Motor neuron (in vitro differentiated cells): Measurements from ENCODE around the gene LCTL. TPM values are rescaled to one million over a fixed set of nuclear protein-coding genes. Genes with fewer than 3 reads are reported as not detected.

ENCODE experiments used
- ATAC-seq, 8 experiments: fragments of 200-7000 bp; cut with Tn5 transposase; replicated peaks in 6 of 8; 2 replicates each; pipeline ENCODE4 v1.8.0; 2021; ENCODE audit warnings: mild to moderate bottlenecking in 8 of 8, moderate library complexity in 8 of 8
- H3K27ac ChIP-seq, 2 donors: fragments of 250-450 bp; sonication (Bioruptor Pico); 2 replicates each; pipeline ENCODE4 v1.9.0; 2021; ENCODE audit warnings: antibody characterized with exemption in 2 of 2, mild to moderate bottlenecking in 2 of 2, moderate library complexity in 1 of 2
- H3K4me1 ChIP-seq, 2 donors: fragments of 250-450 bp; sonication (Bioruptor Pico); replicated peaks in 1 of 2; 2 replicates each; pipeline ENCODE4 v1.6.1; 2021; ENCODE audit warnings: antibody characterized with exemption in 2 of 2, mild to moderate bottlenecking in 2 of 2, moderate library complexity in 1 of 2
- H3K4me3 ChIP-seq, 5 donors: fragments of 250-450 bp; sonication (Bioruptor Pico); 2 replicates each; pipeline ENCODE4 v1.9.0; 2021; ENCODE audit warnings: antibody characterized with exemption in 5 of 5, mild to moderate bottlenecking in 5 of 5, moderate library complexity in 4 of 5
- WGBS, 10 experiments: fragments of 450-650 bp; shearing (Covaris generic); methylation state at CpG; one replicate each; pipeline ENCODE4 v1.0.0; 2022; 5-methylcytosine and 5-hydroxymethylcytosine counted together
- in situ Hi-C, 9 experiments: fragments of 400-800 bp; cut with MboI; loops; one replicate each; pipeline ENCODE4 v1.15.0; 2021; ENCODE audit warnings: low sequenced_read_pairs in 9 of 9, low pct_unique_long_range_greater_than_20kb in 2 of 9; ENCODE audit not compliant: unreplicated experiment in 9 of 9
- total RNA-seq, 8 experiments: library from RNA; unstranded; fragments of 300-600 nt; gene quantifications; 2 replicates each; pipeline versions ENCODE4 v1.2.3 to v1.2.4, GENCODE V29; 2022

LCTL gene
- total RNA-seq, 8 experiments from 2014 or later: 0.09 to 1.5 (median 0.67) TPM

DNA sequence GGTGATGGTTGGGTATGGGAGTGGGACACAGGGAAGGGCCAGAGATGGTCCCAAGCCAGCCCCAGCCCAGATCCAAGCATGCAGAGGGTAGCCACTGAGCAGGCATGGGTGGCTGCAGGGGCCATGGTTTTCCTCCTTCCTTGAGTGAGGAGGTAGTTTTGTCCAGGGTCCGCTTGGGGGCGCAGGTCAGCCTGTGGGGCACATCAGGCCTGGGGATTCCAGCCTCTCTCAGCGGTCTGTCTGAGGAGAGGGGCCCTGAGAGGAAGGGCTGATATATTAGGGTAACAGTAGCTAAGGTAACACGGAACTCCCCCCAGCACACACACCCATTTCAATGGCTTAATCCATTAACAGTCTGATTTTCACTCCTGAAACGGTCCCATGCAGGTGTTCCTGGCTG, 22.7 kb upstream of the LCTL start:
- in situ Hi-C loops: no loop called here
- WGBS, 10 experiments: 67 to 100% (median 93%) methylated on average over 1 to 4 of the region's 5 CpGs; no CpG with 5 or more reads in 5 of the 10 experiments
- ATAC-seq: no peak
- Histone ChIP-seq H3K4me1 (no peaks in the 10 kb centered on the region), H3K4me3 (no peak overlapping the region), H3K27ac (no peak overlapping the region)

GRCh38 chr15:66587749-66588148, 22.0 kb upstream of the LCTL start:
- ATAC-seq: no peak
- WGBS, 10 experiments: 22 to 89% (median 46%) methylated on average over 1 to 5 of the region's 5 CpGs; no CpG with 5 or more reads in 4 of the 10 experiments
- in situ Hi-C loops: no loop called here
- Histone ChIP-seq H3K4me3 (no peak overlapping the region), H3K4me1 (no peaks in the 10 kb centered on the region), H3K27ac (no peak overlapping the region)

GRCh38 chr15:66587020-66587419, 21.2 kb upstream of the LCTL start:
- in situ Hi-C loops: no loop called here
- Histone ChIP-seq H3K4me3 (no peak overlapping the region), H3K4me1 (no peaks in the 10 kb centered on the region), H3K27ac (no peak overlapping the region)
- ATAC-seq: no peak

GRCh38 chr15:66586155-66586976, 20.6 kb upstream of the LCTL start:
- H3K4me1 ChIP-seq: no peaks in the 10 kb centered on the region
- in situ Hi-C loops: no loop called here
- no peak overlapping the region for H3K4me3 ChIP-seq
- H3K27ac ChIP-seq: no peak overlapping the region
- 13 to 86% (median 44%) methylated on average over 3 to 8 of the region's 17 CpGs; no CpG with 5 or more reads in 4 of the 10 experiments for WGBS, 10 experiments
- ATAC-seq: peak in 3 of 8 experiments; percentile 25 to 39 (median 35)

DNA sequence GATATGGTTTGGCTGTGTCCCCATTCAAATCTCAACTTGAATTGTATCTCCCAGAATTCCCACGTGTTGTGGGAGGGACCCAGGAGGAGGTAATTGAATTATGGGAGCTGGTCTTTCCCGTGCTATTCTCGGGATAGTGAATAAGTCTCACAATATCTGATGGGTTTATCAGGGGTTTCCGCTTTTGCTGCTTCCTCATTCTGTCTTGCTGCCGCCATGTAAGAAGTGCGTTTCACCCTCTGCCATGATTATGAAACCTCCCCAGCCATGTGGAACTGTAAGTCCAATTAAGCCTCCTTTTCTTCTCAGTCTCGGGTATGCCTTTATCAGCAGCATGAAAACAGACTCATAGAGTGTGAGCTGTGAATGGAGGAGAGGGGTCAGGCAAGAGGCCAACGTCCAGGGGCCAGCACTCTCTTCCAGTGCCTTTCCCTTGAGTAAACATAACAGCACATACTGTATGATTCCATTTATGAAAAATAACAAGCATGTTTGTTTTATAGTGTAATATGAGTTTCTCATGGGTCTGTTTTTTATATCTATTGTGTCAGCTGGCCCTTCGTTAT, 16.3 kb upstream of the LCTL start:
- no peak for ATAC-seq
- in situ Hi-C loops: no loop called here
- no peaks in the 10 kb centered on the region for H3K4me1 ChIP-seq
- no peak overlapping the region for H3K4me3 ChIP-seq
- WGBS, 10 experiments: 48 to 100% (median 78%) methylated on average over 1 to 6 of the region's 9 CpGs; no CpG with 5 or more reads in 1 of the 10 experiments
- H3K27ac ChIP-seq: no peak overlapping the region

DNA sequence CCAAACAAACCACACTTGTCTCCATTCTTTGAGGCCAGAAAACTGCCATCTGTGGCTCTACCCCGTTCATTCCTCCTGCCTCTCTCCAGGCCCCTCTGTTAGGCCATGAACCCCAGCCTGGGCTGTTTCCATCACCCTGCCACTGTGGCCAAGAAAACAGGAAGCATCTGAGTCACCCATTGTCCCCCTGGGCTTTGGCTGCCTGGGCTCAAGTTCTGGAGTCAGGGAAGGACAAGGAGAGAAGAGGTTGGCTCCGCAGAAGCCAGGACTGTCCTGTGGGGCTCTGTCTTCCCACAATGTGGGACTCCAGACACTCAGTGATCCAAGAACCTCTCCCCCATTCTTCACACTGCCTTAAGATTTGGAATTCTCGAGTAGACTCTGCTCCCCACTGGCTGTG, 14.8 kb upstream of the LCTL start:
- H3K27ac ChIP-seq: no peak overlapping the region
- H3K4me3 ChIP-seq: no peak overlapping the region
- no peaks in the 10 kb centered on the region for H3K4me1 ChIP-seq
- ATAC-seq: no peak
- in situ Hi-C loops: no loop called here
- WGBS, 10 experiments: 40 to 100% (median 77%) methylated on average over 1 to 3 of the region's 3 CpGs; no CpG with 5 or more reads in 3 of the 10 experiments

- ATAC-seq: peak in 1 of 8 experiments; percentile 55
Observed at GRCh38 chr15:66578286-66578875, 12.6 kb upstream of the LCTL start.

GRCh38 chr15:66574596-66574950, 8.8 kb upstream of the LCTL start:
- in situ Hi-C loops: no loop called here
- 0 to 100% (median 92%) methylated on average over 1 to 2 of the region's 2 CpGs; no CpG with 5 or more reads in 6 of the 10 experiments for WGBS, 10 experiments
- no peak overlapping the region for H3K27ac ChIP-seq
- no peaks in the 10 kb centered on the region for H3K4me1 ChIP-seq
- no peak for ATAC-seq
- no peak overlapping the region for H3K4me3 ChIP-seq

More at GRCh38 chr15:66578286-66578875, 12.6 kb upstream of the LCTL start:
- 20 to 80% (median 59%) methylated on average over 1 to 8 of the region's 10 CpGs for WGBS, 10 experiments
- no peak overlapping the region for H3K4me3 ChIP-seq
- H3K27ac ChIP-seq: no peak overlapping the region
- H3K4me1 ChIP-seq: no peaks in the 10 kb centered on the region
- in situ Hi-C loops: no loop called here

- Histone ChIP-seq H3K27ac (no peak overlapping the region), H3K4me1 (no peaks in the 10 kb centered on the region), H3K4me3 (no peak overlapping the region)
- WGBS, 10 experiments: 0 to 100% (median 58%) methylated on average over 1 to 7 of the region's 10 CpGs
- in situ Hi-C loops: no loop called here
- peak in 3 of 8 experiments; percentile 83 to 93 (median 88) for ATAC-seq
Observed at GRCh38 chr15:66573719-66574595, 8.2 kb upstream of the LCTL start.

GRCh38 chr15:66573348-66573718, 7.5 kb upstream of the LCTL start:
- in situ Hi-C loops: no loop called here
- H3K27ac ChIP-seq: no peak overlapping the region
- ATAC-seq: no peak
- no peaks in the 10 kb centered on the region for H3K4me1 ChIP-seq
- 50 to 100% (median 85%) methylated on average over 1 to 5 of the region's 7 CpGs; no CpG with 5 or more reads in 4 of the 10 experiments for WGBS, 10 experiments
- no peak overlapping the region for H3K4me3 ChIP-seq

GRCh38 chr15:66572146-66572545, 6.3 kb upstream of the LCTL start:
- in situ Hi-C loops: no loop called here
- 89 to 100% methylated on average over 1 to 3 of the region's 4 CpGs; no CpG with 5 or more reads in 8 of the 10 experiments for WGBS, 10 experiments
- Histone ChIP-seq H3K4me1 (no peaks in the 10 kb centered on the region), H3K4me3 (no peak overlapping the region), H3K27ac (no peak overlapping the region)
- ATAC-seq: no peak

DNA sequence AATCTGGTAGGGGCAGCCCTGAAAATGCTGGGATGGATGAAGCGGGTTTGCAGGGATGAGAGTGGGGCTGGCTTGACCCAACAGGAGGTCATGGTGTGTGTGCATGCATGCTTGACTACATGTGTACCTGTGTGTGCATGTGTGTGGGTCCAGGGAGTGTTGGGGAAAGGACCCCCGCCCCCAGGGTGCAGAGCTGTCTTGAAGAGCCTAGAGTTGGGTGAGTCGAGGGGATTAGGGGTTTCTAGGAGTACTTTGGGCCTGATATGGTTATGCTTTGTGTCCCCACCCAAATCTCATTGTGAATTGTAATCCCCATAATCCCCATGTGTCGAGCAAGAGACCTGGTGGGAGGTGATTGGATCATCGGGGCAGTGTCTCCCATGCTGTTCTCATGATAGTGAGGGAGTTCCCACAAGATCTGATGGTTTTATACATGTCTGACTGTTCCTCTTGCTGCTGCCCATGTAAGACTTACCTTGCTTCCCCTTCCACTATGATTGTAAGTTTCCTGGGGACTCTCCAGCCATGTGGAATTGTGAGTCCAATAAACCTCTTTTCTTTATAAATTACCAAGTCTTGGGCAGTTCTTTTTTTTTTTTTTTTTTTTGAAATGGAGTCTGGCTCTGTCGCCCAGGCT, 5.2 kb upstream of the LCTL start:
- ATAC-seq: no peak
- Histone ChIP-seq H3K4me1 (peaks cover 4 to 7% of the 10 kb centered on the region in 2 donors), H3K4me3 (no peak overlapping the region), H3K27ac (no peak overlapping the region)
- WGBS, 10 experiments: 80 to 100% (median 88%) methylated on average over 1 to 3 of the region's 6 CpGs; no CpG with 5 or more reads in 4 of the 10 experiments
- in situ Hi-C loops: no loop called here
